IMR-90 (cell line): ENCODE measurements around the gene C1orf116.

Experiments
- BHLHE40 ChIP-seq: fragments of 150-350 bp; IDR thresholded peaks from 2 replicates; pipeline ENCODE4 v1.6.1; 2016; ENCODE audit warnings: mild to moderate bottlenecking, low read depth, low read length
- CTCF ChIP-seq: conservative IDR thresholded peaks from 2 replicates; pipeline ENCODE4 v1.5.1; 2012; ENCODE audit warnings: mild to moderate bottlenecking, low read depth, low read length, improper control_type of control experiment
- FOS ChIP-seq: fragments of 150-350 bp; IDR thresholded peaks from 2 replicates; pipeline ENCODE4 v1.6.1; 2016; ENCODE audit warnings: low read depth, low read length
- MAFK ChIP-seq: IDR thresholded peaks from 2 replicates; pipeline ENCODE4 v1.6.1; 2012; ENCODE audit warnings: low read depth, low read length, improper control_type of control experiment
- MAZ ChIP-seq: IDR thresholded peaks from 2 replicates; pipeline ENCODE4 v1.6.1; 2012; ENCODE audit warnings: low read depth, mild to moderate bottlenecking, low read length, improper control_type of control experiment, moderate library complexity, borderline replicate concordance
- MXI1 ChIP-seq: IDR thresholded peaks from 2 replicates; pipeline ENCODE4 v1.6.1; 2012; ENCODE audit warnings: low read depth, mild to moderate bottlenecking, low read length, moderate library complexity, borderline replicate concordance
- POLR2A ChIP-seq: IDR thresholded peaks from 2 replicates; pipeline ENCODE4 v1.6.1; 2012; ENCODE audit warnings: mild to moderate bottlenecking, low read depth, low read length
- RAD21 ChIP-seq: IDR thresholded peaks from 2 replicates; pipeline ENCODE4 v1.6.1; 2012; ENCODE audit warnings: low read length, improper control_type of control experiment
- RCOR1 ChIP-seq: IDR thresholded peaks from 2 replicates; pipeline ENCODE4 v1.6.1; 2012; ENCODE audit warnings: mild to moderate bottlenecking, low read length, improper control_type of control experiment; ENCODE audit not compliant: insufficient replicate concordance
- SMC3 ChIP-seq: fragments of 150-350 bp; IDR thresholded peaks from 2 replicates; pipeline ENCODE4 v1.6.1; 2016; ENCODE audit warnings: low read depth, mild to moderate bottlenecking, antibody characterized with exemption, low read length, moderate library complexity
- USF2 ChIP-seq: fragments of 150-350 bp; IDR thresholded peaks from 2 replicates; pipeline ENCODE4 v1.6.1; 2017; ENCODE audit warnings: mild to moderate bottlenecking, antibody characterized with exemption, low read length, low read depth

GRCh38 chr1:207078578-207079132, 46.1 kb upstream of the C1orf116 start:
- TF ChIP-seq RCOR1, result no peak
- no peak for TF ChIP-seq CTCF
- no peak for TF ChIP-seq POLR2A
- TF ChIP-seq FOS, result no peak
- TF ChIP-seq BHLHE40, result no peak
- TF ChIP-seq RAD21, result no peak
- no peak for TF ChIP-seq USF2
- no peak for TF ChIP-seq SMC3
- TF ChIP-seq MAFK, result no peak
- no peak for TF ChIP-seq MAZ
- no peak for TF ChIP-seq MXI1
